Right atrium auricular region (tissue), 2 donors: ENCODE results near the gene TMEM174. TPM values are rescaled to one million over a fixed set of nuclear protein-coding genes. Genes with fewer than 3 reads are reported as not detected.
"Not testable (repeated sequence)": the region's sequence is repeated elsewhere in the genome, so short reads cannot be mapped to it uniquely, and the experiment has no call there.

Source experiments
- DNase-seq: peaks from one replicate; pipeline ENCODE4 v3.0.0-alpha.2; 2019; ENCODE audit warnings: low spot score
- H3K27ac ChIP-seq, 2 donors: fragments of 200-600 bp; sonication (generic); 1 replicate in 1 of 2; 2 replicates in 1 of 2; pipeline ENCODE4 v1.5.1; 2016 to 2019
- H3K27me3 ChIP-seq, 2 donors: fragments of 200-600 bp; sonication (generic); one replicate each; pipeline versions ENCODE4 v1.5.1 to v1.6.0; 2017 to 2019
- H3K36me3 ChIP-seq: fragments of 200-600 bp; sonication (generic); one replicate; pipeline ENCODE4 v1.5.1; 2016
- H3K4me1 ChIP-seq, 2 donors: fragments of 200-600 bp; sonication (generic); one replicate each; pipeline versions ENCODE4 v1.5.1 to v1.6.0; 2017 to 2019
- H3K4me3 ChIP-seq, 2 donors: fragments of 200-600 bp; sonication (generic); 1 replicate in 1 of 2; 2 replicates in 1 of 2; pipeline ENCODE4 v1.5.1; 2017 to 2019; ENCODE audit warnings: mild to moderate bottlenecking in 1 of 2, moderate library complexity in 1 of 2
- H3K9me3 ChIP-seq, 2 donors: fragments of 200-600 bp; sonication (generic); one replicate each; pipeline ENCODE4 v1.5.1; 2019
- CTCF ChIP-seq, 2 donors: fragments of 200-600 bp; sonication (generic); IDR thresholded peaks; one replicate each; pipeline ENCODE4 v1.5.1; 2019; ENCODE audit warnings: antibody characterized with exemption in 2 of 2
- total RNA-seq, 2 donors: library from RNA; depleted of rRNA; stranded (reverse); fragments of >200 nt; gene quantifications; one replicate each; pipeline ENCODE4 v1.1.0, GENCODE V29; 2016

Gene TMEM174
- total RNA-seq, 2 donors from 2014 or later, result not detected

GRCh38 chr5:73204733-73205132, 31.7 kb downstream of the TMEM174 start:
- Histone ChIP-seq H3K27me3 (no peaks in the 10 kb centered on the region), H3K27ac (no peak overlapping the region), H3K4me3 (no peak overlapping the region), H3K9me3 (peaks cover 0 to 10% of the 10 kb centered on the region in 2 donors), H3K36me3 (no peaks in the 10 kb centered on the region), H3K4me1 (peaks cover 0 to 7% of the 10 kb centered on the region in 2 donors)
- no peak for DNase-seq
- TF ChIP-seq CTCF (IDR thresholded peaks at IDR 0.05), result no peak

DNA sequence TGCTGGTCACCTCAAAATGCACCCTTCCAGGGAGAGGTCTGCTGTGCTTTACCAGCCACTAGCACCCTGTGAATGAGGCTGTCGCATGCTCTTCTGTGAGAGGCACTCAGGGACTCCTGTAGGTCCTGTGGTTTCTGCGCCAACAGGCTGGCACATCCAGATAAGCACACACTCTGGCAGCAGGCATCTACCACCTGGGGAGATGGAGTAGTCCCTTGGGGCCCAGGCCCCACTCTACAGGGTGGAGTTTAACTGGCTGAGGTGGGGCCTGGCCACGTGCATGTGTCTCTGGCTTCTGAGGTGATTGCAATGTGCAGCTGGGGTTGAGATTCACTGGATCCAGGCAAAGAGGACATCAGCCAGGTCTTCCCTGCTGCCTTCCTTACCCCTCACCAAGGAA, 32.3 kb downstream of the TMEM174 start:
- no peak for TF ChIP-seq CTCF (IDR thresholded peaks at IDR 0.05)
- Histone ChIP-seq H3K9me3 (peaks cover 0 to 16% of the 10 kb centered on the region in 2 donors), H3K36me3 (no peaks in the 10 kb centered on the region), H3K4me1 (peaks cover 0 to 7% of the 10 kb centered on the region in 2 donors), H3K4me3 (no peak overlapping the region), H3K27me3 (no peaks in the 10 kb centered on the region), H3K27ac (no peak overlapping the region)
- DNase-seq, result no peak

DNA sequence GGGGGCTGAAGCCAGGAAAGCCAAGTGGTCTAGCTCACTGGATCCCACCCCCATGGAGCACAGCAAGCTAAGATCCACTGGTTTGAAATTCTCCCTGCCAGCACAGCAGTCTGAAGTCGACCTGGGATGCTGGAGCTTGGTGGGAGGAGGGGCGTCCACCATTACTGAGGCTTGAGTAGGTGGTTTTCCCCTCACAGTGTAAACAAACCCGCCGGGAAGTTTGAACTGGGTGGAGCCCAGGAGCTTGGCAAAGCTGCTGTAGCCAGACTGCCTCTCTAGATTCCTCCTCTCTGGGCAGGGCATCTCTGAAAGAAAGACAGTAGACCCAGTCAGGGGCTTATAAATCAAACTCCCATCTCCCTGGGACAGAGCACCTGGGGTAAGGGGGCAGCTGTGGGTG, 34.2 kb downstream of the TMEM174 start:
- H3K9me3 ChIP-seq, result peaks cover 0 to 16% of the 10 kb centered on the region in 2 donors
- not testable (repeated sequence) for H3K27ac ChIP-seq, H3K36me3 ChIP-seq, H3K4me3 ChIP-seq, H3K27me3 ChIP-seq, H3K4me1 ChIP-seq, DNase-seq

DNA sequence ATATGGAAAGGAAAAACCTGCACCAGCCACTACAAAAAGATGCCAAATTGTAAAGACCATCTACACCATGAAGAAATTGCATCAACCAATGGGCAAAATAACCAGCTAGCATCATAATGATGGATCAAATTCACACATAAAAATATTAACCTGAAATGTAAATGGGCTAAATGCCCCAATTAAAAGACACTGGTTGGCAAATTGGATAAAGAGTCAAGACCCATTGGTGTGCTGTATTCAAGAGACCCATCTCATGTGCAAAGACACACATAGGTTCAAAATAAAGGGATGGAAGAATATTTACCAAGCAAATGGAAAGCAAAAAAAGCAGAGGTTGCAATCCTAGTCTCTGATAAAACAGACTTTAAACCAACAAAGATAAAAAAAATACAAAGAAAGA, 36.1 kb downstream of the TMEM174 start:
- not testable (repeated sequence) for H3K4me1 ChIP-seq, H3K27me3 ChIP-seq, DNase-seq, H3K27ac ChIP-seq, H3K4me3 ChIP-seq, H3K36me3 ChIP-seq
- peaks cover 0 to 16% of the 10 kb centered on the region in 2 donors for H3K9me3 ChIP-seq

DNA sequence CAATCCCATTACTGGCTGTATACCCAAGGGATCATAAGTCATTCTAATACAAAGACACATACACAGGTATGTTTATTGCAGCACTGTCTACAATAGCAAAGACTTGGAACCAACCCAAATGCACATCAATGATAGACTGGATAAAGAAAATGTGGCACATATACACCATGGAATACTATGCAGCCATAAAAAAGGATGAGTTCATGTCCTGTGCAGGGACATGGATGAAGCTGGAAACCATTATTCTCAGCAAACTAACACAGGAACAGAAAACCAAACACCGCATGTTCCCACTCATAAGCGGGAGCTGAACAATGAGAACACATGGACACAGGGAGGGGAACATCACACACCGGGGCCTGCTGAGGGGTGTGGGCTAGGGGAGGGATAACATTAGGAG, 39.7 kb downstream of the TMEM174 start:
- H3K4me3 ChIP-seq, DNase-seq, H3K27me3 ChIP-seq, H3K27ac ChIP-seq, H3K36me3 ChIP-seq: not testable (repeated sequence)
- peaks cover 0 to 14% of the 10 kb centered on the region in 2 donors for H3K4me1 ChIP-seq
- peaks cover 0 to 16% of the 10 kb centered on the region in 2 donors for H3K9me3 ChIP-seq

DNA sequence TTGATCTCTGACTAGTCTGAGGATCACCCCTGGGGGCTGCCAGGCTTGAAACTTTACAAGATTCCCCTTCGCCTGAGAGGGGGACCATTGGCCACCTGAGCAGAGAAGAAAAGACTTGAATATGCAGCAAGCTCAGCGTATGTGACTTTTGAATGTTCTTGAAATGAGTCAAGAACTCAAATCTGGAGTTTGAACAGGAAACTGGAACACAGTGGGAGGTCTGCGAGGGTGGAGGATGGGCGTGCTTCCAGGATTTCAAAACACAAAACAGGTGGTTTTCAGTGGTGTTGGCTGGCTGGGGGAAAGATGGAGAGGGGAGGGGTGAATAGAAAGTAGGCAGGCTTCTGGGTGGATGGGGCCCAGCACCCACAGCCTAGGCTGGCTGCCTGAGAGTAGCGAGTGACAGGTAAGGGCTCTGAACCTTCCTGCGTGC, 40.6 kb downstream of the TMEM174 start:
- Histone ChIP-seq H3K36me3 (no peaks in the 10 kb centered on the region), H3K27me3 (peaks cover 0 to 7% of the 10 kb centered on the region in 2 donors), H3K9me3 (peaks cover 0 to 14% of the 10 kb centered on the region in 2 donors), H3K4me3 (no peak overlapping the region), H3K4me1 (peaks cover 0 to 14% of the 10 kb centered on the region in 2 donors), H3K27ac (no peak overlapping the region)
- DNase-seq, result no peak
- TF ChIP-seq CTCF (IDR thresholded peaks at IDR 0.05), result no peak

- Histone ChIP-seq H3K4me3 (no peak overlapping the region), H3K27ac (no peak overlapping the region), H3K27me3 (peaks cover 0 to 7% of the 10 kb centered on the region in 2 donors), H3K36me3 (no peaks in the 10 kb centered on the region), H3K9me3 (peaks cover 0 to 9% of the 10 kb centered on the region in 2 donors), H3K4me1 (peaks cover 0 to 14% of the 10 kb centered on the region in 2 donors)
- TF ChIP-seq CTCF (IDR thresholded peaks at IDR 0.05), result no peak
- DNase-seq, result no peak
Measured at GRCh38 chr5:73214306-73214705, 41.3 kb downstream of the TMEM174 start.
